K562 (cell line): ENCODE data around the gene TSHZ1. TPM values are rescaled to one million over a fixed set of nuclear protein-coding genes. Genes with fewer than 3 reads are reported as not detected.
A peak's percentile ranks its signal among the peaks of the same experiment; 100 is the strongest.

ENCODE experiments used
- ATAC-seq: fragments of 200-7000 bp; cut with Tn5 transposase; 3 replicates; pipeline ENCODE4 v1.9.1; 2020; ENCODE audit warnings: moderate library complexity
- BruUV-seq: library from RNA; stranded (reverse); fragments of 400-500 nt; replicated peaks from 2 replicates; lab custom pipeline; 2021; lab: Mats Ljungman, UMichigan
- CTCF ChIA-PET: fragments of 300-600 bp; formaldehyde crosslinking; extraction: SDS; loops from one replicate; lab custom pipeline; 2021; ENCODE audit warnings: low intra/inter-chr PET ratio; lab: Yijun Ruan, JAX
- POLR2A ChIA-PET: fragments of 300-600, 350-650 bp; sonication (Branson Sonifier 250); formaldehyde crosslinking; extraction: SDS; loops from one replicate; lab custom pipeline; 2021; ENCODE audit warnings: antibody characterized with exemption, inconsistent platforms; lab: Yijun Ruan, JAX
- DNase-seq, 4 experiments: peaks; one replicate each; pipeline versions ENCODE4 v3.0.0 to v3.0.0-alpha.2; 2011 to 2018; ENCODE audit warnings: low spot score in 3 of 4, mixed read lengths in 3 of 4; ENCODE audit errors: extremely low read depth in 1 of 4
- FAIRE-seq: peaks from 2 replicates; lab custom pipeline; 2011; peaks lifted over from hg19 to GRCh38; lab: Jason Lieb, UNC
- H2AFZ ChIP-seq: 2 replicates; pipeline ENCODE4 v1.6.0; 2011; ENCODE audit warnings: low read depth, low read length, control low read depth, inconsistent platforms
- H3K27ac ChIP-seq: fragments of 200-600 bp; 3 replicates; pipeline ENCODE4 v1.8.0; 2011; ENCODE audit warnings: low read depth, mild to moderate bottlenecking, control low read depth, inconsistent platforms, low read length, moderate library complexity, mixed read lengths; ENCODE audit errors: extremely low read depth
- H3K27me3 ChIP-seq, 2 experiments: fragments of 300-600 bp in 1 of 2; 2 replicates in 1 of 2; 3 replicates in 1 of 2; pipeline versions ENCODE4 v1.6.0 to v1.8.0; 2011; ENCODE audit warnings: inconsistent platforms in 2 of 2, low read length in 2 of 2, mild to moderate bottlenecking in 1 of 2, mixed read lengths in 1 of 2, moderate library complexity in 1 of 2; ENCODE audit not compliant: control insufficient read depth in 2 of 2, insufficient read depth in 2 of 2
- H3K36me3 ChIP-seq: fragments of 300-600 bp; 3 replicates; pipeline ENCODE4 v1.8.0; 2011; ENCODE audit warnings: mild to moderate bottlenecking, low read length, inconsistent platforms; ENCODE audit not compliant: control insufficient read depth, insufficient read depth
- H3K4me1 ChIP-seq, 2 experiments: fragments of 200-600 bp in 1 of 2; replicated peaks in 1 of 2; 2 replicates in 1 of 2; 3 replicates in 1 of 2; pipeline versions ENCODE4 v1.5.1 to v1.8.0; 2011; ENCODE audit warnings: inconsistent platforms in 2 of 2, low read length in 2 of 2, mild to moderate bottlenecking in 1 of 2, mixed read lengths in 1 of 2, moderate library complexity in 1 of 2; ENCODE audit not compliant: control insufficient read depth in 2 of 2, insufficient read depth in 2 of 2
- H3K4me2 ChIP-seq: 2 replicates; pipeline ENCODE4 v1.6.1; 2011; ENCODE audit warnings: low read length, control low read depth, inconsistent platforms, mixed read lengths; ENCODE audit not compliant: insufficient read depth
- H3K4me3 ChIP-seq: fragments of 200-600 bp; sonication (generic), shearing (Covaris generic); 2 replicates; pipeline ENCODE4 v1.5.1; 2016; ENCODE audit warnings: control low read depth, inconsistent platforms
- H3K79me2 ChIP-seq: fragments of 200-600 bp; 3 replicates; pipeline ENCODE4 v1.8.0; 2011; ENCODE audit warnings: low read length, inconsistent platforms; ENCODE audit not compliant: control insufficient read depth, insufficient read depth
- H3K9ac ChIP-seq, 2 experiments: 2 replicates each; pipeline versions ENCODE4 v1.6.0 to v1.6.1; 2011; ENCODE audit warnings: low read depth in 2 of 2, low read length in 2 of 2, control low read depth in 1 of 2, inconsistent platforms in 1 of 2, mild to moderate bottlenecking in 1 of 2, mixed read lengths in 1 of 2; ENCODE audit not compliant: insufficient read depth in 1 of 2
- H3K9me1 ChIP-seq: one replicate; pipeline ENCODE4 v1.6.0; 2011; ENCODE audit warnings: inconsistent platforms, mild to moderate bottlenecking, low read length, moderate library complexity; ENCODE audit not compliant: control insufficient read depth, insufficient read depth
- H3K9me3 ChIP-seq: replicated peaks from 2 replicates; pipeline ENCODE4 v1.5.1; 2011; ENCODE audit warnings: low read depth, low read length, inconsistent platforms; ENCODE audit not compliant: control insufficient read depth, insufficient read depth
- H4K20me1 ChIP-seq: replicated peaks from 2 replicates; pipeline ENCODE4 v1.6.1; 2011; ENCODE audit warnings: low read length, inconsistent platforms, mixed read lengths; ENCODE audit not compliant: control insufficient read depth, insufficient read depth
- CTCF ChIP-seq, 3 experiments: IDR thresholded peaks in 2 of 3; conservative IDR thresholded peaks in 1 of 3; 2 replicates each; pipeline ENCODE4 v1.5.1; 2011 to 2012; ENCODE audit warnings: low read length in 3 of 3, mild to moderate bottlenecking in 3 of 3, control low read depth in 2 of 3, improper control_type of control experiment in 1 of 3, inconsistent platforms in 1 of 3, low read depth in 1 of 3, mixed read lengths in 1 of 3, moderate library complexity in 1 of 3; ENCODE audit not compliant: insufficient read depth in 2 of 3
- KDM5B ChIP-seq: fragments of 200-600 bp; sonication (generic); IDR thresholded peaks from 2 replicates; pipeline ENCODE4 v1.6.1; 2012; ENCODE audit warnings: low read depth, mild to moderate bottlenecking, moderate library complexity, low read length, control low read depth, inconsistent platforms; ENCODE audit not compliant: insufficient replicate concordance
- RAD21 ChIP-seq, 2 experiments: fragments of 250-450 bp in 1 of 2; fragments of 450-650 bp in 1 of 2; sonication (Bioruptor Pico) in 1 of 2; formaldehyde crosslinking in 1 of 2; IDR thresholded peaks in 1 of 2; conservative IDR thresholded peaks in 1 of 2; 2 replicates each; pipeline versions ENCODE4 v1.4.0 to v1.8.0; 2020 to 2022; ENCODE audit warnings: mild to moderate bottlenecking in 2 of 2, moderate library complexity in 1 of 2
- REST ChIP-seq, 2 experiments: fragments of 450-650 bp; formaldehyde crosslinking in 1 of 2; IDR thresholded peaks; 2 replicates each; pipeline versions ENCODE4 v1.4.0 to v1.6.1; 2014 to 2020; ENCODE audit warnings: mild to moderate bottlenecking in 2 of 2, borderline replicate concordance in 1 of 2, low read depth in 1 of 2
- ZBED1 ChIP-seq: IDR thresholded peaks from 2 replicates; pipeline ENCODE4 v1.6.1; 2014
- WGBS: fragments of 100-300 bp; shearing (Covaris generic); methylation state at CpG from one replicate; pipeline ENCODE4 v1.1.6; 2016; ENCODE audit warnings: low coverage, mixed read lengths; ENCODE audit not compliant: insufficient coverage; ENCODE audit errors: missing lambda C conversion rate; 5-methylcytosine and 5-hydroxymethylcytosine counted together
- in situ Hi-C: fragments of 300-500 bp; cut with MboI; formaldehyde crosslinking; loops from 4 replicates; pipeline ENCODE4 v1.15.0; 2018; ENCODE audit warnings: inconsistent platforms, mixed read lengths
- intact Hi-C: fragments of 100-400 bp; cut with micrococcal nuclease; formaldehyde crosslinking; loops from 2 replicates; pipeline ENCODE4 v1.14.2; 2022
- polyA plus RNA-seq, 8 experiments: library from polyadenylated mRNA; depleted of rRNA in 4 of 8; stranded (reverse) in 5 of 8; unstranded in 3 of 8; fragments of >200 nt; fragmentation: Nextera tagmentation in 2 of 8; fragmentation: Illumina TruSeq in 1 of 8; extraction: Ambion mirVana in 2 of 8; extraction: Trizol in 1 of 8; gene quantifications; 2 replicates each; pipeline versions ENCODE4 v1.2.1 to v1.2.3, GENCODE V29; 2011 to 2014; ENCODE audit warnings: inconsistent platforms in 1 of 8, missing spikeins in 1 of 8
- total RNA-seq, 7 experiments: library from RNA; depleted of rRNA in 6 of 7; stranded (reverse); fragments of >200 nt in 6 of 7; fragmentation: Illumina TruSeq in 2 of 7; extraction: Trizol in 2 of 7; gene quantifications; 2 replicates each; pipeline versions ENCODE4 v1.2.1 to v1.2.3, GENCODE V29; 2011 to 2021; ENCODE audit warnings: low replicate concordance in 1 of 7

Gene TSHZ1
- total and polyA plus RNA-seq, 9 of the 15 experiments (the other 6 are each of a cell fraction or from before 2014, with no cell fraction given) = 1.1 to 7.2 (median 2.7) TPM

- Histone ChIP-seq H4K20me1 (no peaks in the 10 kb centered on the region), H3K4me3 (no peak overlapping the region), H3K27me3 (peaks cover 11 to 58% of the 10 kb centered on the region in 2 experiments; a peak in 4 of 5 replicates), H3K4me1 (peaks cover 0 to 8% of the 10 kb centered on the region in 2 experiments; a peak in 2 of 5 replicates), H3K27ac (no peak overlapping the region), H3K9ac (no peak overlapping the region), H2AFZ (no peak overlapping the region), H3K9me3 (no peaks in the 10 kb centered on the region), H3K9me1 (no peaks in the 10 kb centered on the region), H3K36me3 (no peaks in the 10 kb centered on the region), H3K4me2 (no peak overlapping the region), H3K79me2 (no peaks in the 10 kb centered on the region)
- DNase-seq (peak in 2 of 4 experiments; percentile 12 to 30), ATAC-seq (peak; percentile 93), FAIRE-seq (no peak)
- intact Hi-C loops = loop anchor here (5.0 kb wide), 1 partner anchor 72 kb away; no protein-coding TSS in a partner anchor
- ChIA-PET CTCF (interaction anchor here (0.7 kb wide), 1 partner anchor 309 kb away, joined by 3 read pairs; no protein-coding TSS in a partner anchor), POLR2A (no interaction called here)
- 17% methylated on average over 18 of the region's 34 CpGs for WGBS
- in situ Hi-C loops = no loop called here
- BruUV-seq = no TSS peak
- peak; percentile 27 to 50; a peak in 2 of 4 replicates for TF ChIP-seq RAD21 (CRISPR knock-in tag; conservative IDR thresholded peaks at IDR 0.05 in 1 of 2, IDR thresholded peaks at IDR 0.05 in 1 of 2)
- peak in 2 of 3 experiments; percentile 26 to 50; a peak in 2 of 6 replicates for TF ChIP-seq CTCF (IDR thresholded peaks at IDR 0.05 in 2 of 3, conservative IDR thresholded peaks at IDR 0.05 in 1 of 3; ENCODE audit: insufficient read depth in 2 of 3, low read depth in 1 of 3, low read length in 3 of 3)
- no peak for TF ChIP-seq ZBED1
- TF ChIP-seq KDM5B = no peak
- peak; percentile 43; the same call in 1 of the 2 replicates for TF ChIP-seq REST (IDR thresholded peaks at IDR 0.05; ENCODE audit: borderline replicate concordance)
- no peak for TF ChIP-seq REST (CRISPR knock-in tag; IDR thresholded peaks at IDR 0.05; ENCODE audit: low read depth)
Measured at GRCh38 chr18:75170022-75170789, 40.4 kb upstream of the TSHZ1 start.
